UCSD-AML1 (cell line): ENCODE data around the gene PLXNA4.

Experiments used
- DNase-seq: peaks from one replicate; lab custom pipeline; 2025; ENCODE audit not compliant: unreplicated experiment; lab: John Stamatoyannopoulos, UW

The PLXNA4 gene

DNA sequence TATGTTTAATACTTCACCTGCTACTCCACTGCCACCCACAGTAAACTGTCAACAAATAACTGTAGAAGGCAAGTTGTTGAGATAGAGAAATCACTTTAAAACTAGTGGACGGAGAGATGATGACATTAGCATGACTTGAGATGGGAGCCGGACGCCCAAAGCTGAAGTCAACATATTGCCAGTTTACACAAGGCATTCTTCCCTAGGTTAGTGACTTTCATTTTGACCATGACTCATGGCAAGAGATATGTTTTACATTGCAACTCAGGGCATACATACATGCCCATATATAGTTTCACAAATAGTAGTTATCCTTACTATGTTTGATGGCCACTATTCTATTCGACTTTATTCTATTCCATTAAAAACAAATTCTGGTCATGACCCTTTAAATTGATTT is 296.6 kb downstream of the PLXNA4 start:
- no peak for DNase-seq

DNA sequence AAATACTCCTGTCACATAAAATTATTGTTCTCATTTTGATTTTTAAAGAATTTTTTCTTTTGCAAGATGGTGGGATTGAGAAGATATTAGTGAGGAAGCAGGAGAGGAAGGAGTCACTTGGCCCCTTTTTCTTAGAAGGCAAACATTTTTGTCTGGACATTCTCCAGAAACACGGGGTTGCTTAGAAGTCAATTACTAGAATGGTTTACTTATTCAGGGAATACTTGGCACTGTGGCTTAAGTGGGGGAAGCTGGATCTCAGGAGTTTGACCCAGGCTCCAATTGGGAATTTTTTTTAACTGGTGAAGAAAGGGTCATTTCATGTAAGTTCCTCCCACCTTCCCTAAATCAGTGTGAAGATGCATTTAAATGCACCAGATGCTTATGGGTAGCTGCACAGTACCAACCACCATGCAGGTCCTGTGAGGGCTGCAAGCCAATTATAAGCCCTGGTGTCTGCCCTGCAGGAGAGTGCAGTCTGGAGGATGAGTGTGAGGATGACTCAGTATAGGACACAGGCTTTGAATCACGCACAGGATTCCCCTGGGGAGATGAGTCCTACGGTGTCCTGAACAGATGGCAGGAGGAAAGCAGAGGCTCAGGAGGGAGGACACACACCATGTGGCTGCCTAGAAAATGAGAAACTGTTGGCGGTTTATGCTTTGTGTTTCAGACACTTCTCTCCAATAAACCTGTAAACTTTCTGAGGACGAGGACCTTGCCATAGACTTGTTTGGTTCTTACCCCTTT is 299.1 kb downstream of the PLXNA4 start:
- DNase-seq: no peak

DNA sequence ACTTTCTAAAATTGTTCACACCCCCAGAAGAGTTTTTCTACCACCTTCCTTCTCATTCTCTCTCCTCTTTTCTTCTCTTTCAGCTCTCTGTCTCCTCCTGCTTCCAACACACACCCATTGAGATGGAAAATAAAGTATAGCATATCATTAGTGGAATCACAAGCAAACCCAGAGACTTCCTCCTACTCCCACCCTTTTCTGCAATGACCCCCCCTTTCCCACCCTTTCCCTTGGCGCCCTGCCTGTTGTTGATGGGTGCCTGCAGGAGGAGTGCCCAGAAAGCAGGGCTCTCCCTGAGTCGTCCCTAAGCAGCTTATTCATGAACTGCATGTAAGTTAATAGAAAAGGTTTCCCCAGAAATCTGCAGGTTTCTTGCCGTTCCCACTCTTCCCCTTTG is 300.0 kb downstream of the PLXNA4 start:
- DNase-seq: no peak

DNA sequence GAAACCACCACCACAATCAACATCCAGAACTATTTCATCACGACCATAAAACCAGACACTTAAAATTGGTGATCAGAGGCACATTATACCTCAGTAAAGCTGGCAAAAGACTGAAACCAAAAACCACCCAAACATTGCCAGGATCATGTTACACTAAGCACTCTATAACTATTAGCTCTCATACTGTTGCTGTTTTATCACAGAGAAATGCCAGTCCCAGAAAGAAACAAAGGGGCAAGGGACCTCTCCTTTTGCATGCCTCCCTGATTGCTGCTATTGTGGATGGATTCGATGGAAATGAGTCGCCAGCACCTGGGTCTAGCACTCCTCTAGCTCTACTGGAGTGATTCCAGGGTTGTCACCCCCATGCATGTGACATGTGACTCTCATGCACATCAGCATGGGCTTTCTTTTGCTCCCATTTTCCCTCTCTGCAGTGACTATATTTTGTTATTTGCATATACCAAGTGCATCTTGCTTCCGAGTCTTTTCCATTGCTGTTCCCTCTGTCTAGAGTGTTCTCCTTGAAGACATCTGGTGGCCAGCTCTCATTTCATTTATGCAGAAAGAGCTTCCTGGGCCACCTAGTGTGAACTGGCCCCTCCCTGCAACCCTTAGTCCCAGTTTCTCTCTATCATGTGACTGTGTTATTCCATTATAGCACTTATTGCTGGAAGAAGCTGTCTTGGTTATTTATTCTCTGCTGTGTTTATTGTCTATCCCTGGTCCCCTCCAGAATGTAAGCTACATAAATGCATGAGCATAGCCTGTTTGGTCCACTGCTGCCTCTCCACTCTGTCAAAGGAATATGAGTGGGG is 300.6 kb downstream of the PLXNA4 start:
- DNase-seq: no peak

DNA sequence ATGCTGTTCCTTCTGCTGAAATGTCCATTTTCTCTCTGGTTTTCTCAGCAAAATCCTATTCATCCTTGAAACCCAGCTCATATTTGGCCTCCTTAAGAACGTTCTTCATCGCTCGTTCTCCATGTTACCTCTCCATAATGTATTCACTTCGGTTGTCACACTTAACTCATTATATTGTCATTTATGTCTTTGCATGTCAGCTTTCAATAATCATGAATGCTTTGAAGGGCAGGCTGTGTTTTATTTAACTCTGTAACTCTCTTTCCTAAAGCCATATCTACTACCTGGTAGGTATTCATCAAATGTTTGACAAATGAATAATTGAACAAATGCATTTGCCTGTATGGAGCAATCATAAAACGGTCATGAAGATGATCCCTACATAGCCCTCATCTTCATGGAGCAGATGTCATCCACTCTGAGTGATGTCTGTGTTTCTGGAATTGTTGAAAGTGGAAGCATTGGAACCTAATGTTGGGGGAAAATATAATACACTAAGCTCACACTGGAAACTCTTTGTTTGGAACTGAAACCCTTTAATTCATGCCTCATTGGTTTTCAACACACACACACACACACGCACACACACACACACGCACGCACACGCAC is 303.4 kb downstream of the PLXNA4 start:
- no peak for DNase-seq

DNA sequence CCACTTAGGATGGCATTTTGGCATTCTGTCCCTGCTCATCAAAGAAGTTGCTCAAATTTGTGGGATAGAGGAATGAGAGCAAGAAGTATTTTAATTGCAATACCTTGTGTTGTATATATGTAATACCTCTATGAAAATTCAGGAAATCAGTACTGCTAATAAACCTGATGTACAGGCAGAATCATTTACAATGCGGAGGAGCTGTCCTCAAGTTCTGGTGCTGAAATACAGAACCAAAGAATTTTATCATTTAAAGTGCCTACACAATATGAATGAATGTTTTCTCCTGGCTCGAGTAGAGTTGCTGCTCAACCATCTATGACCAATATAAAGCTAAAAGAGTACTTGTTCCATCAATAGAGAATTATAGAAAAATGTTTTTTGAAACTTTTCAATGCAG is 305.8 kb downstream of the PLXNA4 start:
- no peak for DNase-seq

DNA sequence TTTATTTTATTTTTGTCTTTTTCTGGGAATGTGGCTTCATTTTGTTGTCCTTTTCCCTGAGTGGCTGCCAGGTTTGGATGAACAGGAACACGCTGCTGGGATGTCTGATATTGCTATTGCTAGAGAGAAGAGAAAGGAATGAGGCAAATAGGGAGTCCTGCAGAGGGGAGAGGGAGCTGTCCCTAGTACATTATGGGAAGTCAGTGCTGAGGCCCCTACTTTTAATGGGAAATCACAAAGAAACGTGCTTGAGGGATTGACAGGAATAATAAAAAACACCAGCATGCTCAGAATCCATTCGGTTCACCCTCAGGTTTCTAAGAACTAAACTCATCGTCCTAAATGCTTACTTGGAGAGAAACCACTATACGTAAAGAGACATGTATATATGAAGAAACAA is 306.6 kb downstream of the PLXNA4 start:
- no peak for DNase-seq

DNA sequence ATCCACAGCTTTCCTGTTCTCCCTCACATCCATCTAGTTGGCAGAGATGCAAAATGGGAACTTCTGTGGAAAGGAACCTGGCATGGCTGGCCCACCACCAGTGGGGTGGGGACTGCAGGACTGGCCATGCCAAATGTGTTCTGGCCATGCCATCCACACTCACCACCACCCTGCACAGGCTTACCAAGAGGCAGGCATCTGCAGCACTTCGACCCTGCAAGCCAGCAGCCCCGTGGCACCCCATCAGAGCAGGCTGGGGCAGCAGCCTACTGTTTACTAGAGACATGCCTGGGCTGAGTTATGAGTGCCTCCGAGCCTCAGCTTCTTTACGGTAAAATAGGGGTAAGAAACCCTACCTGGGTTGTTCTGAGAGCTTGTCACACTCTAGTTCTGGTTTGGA is 313.1 kb downstream of the PLXNA4 start:
- DNase-seq: no peak

DNA sequence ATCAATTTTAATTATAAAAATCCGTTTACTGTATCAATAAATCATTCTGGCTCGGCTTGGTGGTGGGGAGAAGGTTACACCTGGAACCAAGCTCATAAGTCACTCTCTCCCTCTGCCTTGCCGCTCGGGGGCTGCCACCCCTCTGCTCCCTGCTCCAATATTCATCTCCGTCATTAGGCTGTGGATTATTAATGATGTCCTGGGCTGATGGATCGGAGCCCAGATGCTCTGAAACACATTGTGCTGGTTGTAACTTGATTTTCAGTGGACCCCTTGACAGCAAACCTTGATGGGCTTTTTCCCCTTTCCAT is 314.2 kb downstream of the PLXNA4 start:
- DNase-seq: no peak

DNA sequence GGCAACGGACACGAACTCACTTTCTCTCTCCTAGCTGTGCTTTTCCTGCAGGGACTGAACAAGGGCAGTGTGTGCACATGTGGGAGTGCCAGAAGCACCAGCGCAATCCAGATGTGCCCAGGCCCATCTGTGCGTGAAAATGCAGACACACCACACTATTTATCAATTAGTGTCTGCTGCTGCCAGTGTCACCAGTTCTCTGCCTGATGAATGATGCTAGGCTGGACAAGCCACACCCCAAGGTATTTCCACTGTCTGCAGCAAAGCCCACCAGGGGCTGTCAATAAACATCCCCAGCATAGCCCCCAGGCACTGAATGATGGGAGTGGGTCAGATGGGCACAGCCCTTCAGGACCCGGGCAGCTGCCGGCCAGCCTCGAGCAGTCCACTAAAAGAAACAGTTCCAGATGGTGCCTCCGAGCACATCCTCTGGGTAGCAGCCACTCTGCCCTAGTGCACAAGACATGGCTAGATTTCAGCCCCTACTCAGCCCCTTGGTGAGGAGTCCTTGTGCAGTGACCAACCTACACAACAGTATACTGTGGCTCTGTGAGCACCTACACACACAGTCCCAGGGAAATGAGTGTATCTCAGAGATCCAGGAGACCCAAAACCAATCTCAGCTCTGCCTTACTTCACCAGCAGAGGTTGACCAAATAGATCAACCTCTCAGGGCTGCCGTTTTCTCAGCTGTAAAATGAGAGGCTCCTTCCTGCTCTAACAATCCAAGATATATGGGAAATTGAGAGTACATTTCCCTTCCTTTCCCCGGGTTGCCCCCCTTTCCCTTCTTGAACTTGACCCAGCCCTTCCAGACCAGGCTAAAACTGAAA is 314.7 kb downstream of the PLXNA4 start:
- no peak for DNase-seq

DNA sequence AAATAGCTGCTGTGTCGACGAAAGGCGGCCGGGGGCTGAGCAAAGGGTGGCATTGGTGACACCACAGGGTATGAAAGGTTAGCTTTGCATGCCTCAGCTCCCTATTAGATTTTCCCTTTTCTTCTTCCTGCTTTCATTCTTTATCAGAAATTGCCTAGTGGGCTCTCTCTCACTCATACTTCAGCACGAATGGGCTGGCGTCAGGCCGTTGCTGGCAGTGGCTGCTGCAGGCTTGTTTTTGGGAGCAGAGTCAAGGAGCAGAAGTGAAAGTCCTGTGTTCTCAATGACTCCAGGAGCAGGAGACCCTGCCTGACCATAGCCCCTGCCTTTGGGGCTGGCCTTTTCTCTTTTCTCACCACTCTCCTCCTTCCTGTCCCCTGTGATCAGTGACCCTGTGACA is 318.0 kb downstream of the PLXNA4 start:
- DNase-seq: no peak

DNA sequence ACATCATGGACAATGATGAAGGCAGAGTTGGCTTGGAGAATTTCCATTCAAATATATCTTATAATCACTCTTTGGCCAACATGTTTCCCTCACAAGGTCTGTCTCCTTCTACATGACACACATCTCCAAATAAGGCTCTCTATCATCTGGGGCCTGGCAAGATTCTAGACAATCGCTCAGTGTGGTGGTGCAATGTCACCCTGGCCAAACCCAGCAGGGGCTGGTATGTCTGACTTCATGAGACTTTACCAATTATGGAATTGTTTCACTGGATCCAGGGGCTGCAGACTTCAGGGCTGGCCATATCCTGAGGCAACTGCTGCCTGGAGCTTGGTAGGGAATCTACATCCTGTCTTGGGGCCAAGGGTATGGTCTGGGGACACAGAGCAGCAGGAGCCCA is 319.0 kb downstream of the PLXNA4 start:
- no peak for DNase-seq

DNA sequence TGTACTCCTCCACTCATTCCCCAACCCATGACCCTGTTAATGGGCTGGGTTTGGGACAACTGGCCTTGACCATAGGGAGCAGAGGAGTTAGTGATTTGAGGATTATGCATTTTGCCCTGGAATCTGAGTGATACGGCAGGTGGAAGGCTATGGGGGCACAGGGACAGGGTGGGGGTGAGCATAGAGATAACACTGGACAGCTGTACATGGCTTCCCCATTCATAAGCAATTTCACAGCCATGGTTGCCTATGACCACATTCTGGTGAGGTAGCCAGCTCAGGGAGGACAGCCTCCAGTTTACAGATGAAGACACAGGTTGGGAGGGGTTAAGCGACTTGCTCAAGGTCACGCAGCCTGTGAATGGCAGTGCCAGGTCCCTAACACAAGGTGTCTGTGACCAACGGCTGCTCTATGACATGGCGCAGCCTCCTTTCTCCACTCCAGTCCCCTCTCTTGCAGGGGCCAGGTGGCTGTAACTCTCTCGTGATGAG is 319.5 kb downstream of the PLXNA4 start:
- DNase-seq: no peak

DNA sequence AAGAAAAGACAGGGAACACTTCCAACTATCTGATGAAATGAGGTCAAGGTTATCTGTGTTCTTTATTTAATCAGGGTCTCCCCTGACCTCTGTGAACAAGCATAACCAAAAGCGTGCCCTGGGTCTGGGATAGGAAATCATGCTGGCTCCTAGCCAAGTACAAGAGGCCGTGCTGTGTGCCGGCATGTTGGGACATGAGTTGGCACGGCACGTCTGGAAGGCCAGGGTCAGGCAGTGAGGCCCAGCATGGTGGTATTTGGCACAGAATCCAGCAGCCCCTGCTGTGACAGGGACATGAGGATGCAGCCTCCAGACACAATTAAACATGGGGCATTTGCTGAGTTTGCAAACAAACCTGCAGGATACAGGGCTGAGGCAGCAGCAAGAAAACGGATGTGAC is 320.4 kb downstream of the PLXNA4 start:
- no peak for DNase-seq

DNA sequence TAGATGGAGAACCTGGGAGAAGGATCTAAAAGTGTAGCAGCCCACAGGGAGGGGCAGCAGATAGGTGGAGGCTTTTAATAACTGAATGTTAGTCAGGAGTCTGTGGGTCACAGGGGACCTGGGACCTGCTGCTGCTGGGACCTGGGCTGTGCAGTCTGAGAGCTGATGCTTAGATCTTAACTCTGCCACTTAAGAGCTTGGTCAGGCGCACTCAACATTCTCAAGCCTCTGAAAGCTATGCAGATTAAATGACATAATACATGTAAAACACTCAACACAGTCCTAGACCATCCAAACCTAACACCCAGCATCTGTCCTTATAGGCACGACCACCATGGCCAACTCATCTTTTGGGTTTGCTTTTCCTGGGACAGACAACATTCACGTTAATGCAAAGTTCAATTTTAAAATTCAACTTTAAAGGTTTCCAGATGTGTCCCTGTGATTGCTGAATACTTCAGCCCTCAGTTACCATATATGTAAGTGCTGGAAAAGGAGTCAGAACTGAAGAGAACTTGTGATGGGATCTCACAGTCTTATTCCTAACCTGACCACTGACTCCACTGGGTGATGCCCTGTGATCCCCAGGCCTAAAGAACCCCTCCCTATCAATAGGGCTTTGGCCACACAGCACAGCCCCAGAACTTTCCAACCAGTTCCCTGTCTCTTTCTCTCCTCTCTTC is 321.0 kb downstream of the PLXNA4 start:
- no peak for DNase-seq

DNA sequence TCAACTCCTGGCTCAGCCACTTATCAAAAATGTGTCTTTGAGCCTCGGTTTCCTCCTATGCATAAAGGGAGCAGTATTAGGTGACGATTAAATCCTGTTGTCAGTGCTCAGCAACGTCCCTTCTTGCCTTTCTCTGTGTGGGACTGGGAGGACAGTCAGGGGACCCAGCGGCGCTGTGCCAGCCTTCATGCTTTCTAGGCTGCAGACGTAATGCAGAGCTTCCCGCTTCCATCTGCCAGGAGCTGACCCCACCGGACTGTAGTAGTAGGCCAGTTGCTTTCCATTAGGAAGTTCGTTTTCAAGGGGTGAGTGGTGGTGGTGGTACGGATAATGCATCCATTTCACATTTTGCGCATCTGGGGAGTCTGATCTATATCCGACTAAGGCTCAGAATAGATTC is 321.8 kb downstream of the PLXNA4 start:
- no peak for DNase-seq

DNA sequence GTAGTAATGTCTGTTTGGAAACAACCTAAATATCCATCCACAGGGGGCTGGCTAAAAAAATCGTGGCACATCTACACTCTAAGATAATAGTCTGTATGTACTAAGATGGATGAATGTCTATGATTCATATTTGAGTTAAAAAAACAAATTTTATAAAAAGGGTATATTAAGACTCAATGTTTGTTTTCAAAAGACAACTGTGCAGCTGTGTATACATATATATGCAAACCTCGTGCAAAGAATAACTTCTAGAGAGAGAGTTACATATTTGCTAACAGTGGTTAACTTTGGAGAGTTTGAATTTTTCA is 323.5 kb downstream of the PLXNA4 start:
- DNase-seq: no peak

DNA sequence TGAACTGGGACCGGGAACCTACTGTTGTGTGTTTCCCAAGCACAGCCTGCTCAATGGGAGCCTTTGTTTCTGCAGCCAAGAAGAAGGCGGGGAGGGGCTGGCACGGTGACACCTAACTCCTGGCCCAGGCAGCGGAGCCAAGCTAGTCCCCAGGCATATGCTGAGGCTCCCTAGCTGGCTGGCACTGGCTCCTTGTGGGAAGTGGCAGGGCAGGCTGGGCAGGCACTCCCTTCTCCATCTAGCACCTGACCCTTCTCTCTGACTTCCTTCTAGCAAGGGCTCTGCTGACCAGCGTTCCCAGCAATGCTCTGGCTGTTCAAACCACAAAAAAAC is 325.0 kb downstream of the PLXNA4 start:
- DNase-seq: no peak

DNA sequence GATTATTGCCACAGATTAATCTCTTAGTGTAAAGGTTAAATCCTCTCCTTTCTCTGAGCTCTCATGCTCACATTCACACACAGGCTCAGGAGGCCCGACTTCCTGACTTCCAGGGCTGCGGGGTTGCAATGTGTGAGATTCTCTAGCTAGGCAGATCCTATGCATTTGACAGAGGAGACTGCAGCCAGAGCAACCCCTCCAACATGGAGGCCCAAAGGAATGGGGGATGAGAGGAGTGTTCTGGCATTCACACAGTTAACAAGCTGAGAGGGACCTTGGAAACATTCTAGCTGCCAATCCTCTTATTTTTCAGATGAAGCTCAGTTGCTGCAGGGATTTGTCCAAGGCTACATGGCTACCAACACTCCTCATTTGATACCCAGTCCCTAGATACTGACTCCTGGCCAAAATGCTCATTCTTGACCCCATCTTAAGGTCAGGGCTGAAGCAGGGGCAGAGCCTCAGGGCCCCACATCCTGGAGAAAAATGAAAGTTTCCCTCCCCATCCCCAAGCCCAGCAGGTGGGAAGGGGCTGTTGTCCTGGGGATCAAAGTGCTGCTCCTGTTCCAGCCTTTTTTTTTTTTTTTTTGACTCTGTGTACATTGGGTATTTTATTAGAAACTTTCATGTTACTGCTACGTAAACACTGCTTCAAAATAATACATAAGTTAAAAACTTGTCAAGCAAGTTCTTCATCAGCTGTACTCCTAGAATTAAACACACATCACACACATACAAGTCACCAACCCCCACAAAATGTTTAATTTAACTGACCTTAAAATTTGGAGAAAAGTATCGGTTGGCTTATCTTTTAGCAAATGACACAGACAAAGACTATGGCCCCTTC is 325.6 kb downstream of the PLXNA4 start:
- no peak for DNase-seq
